HCEC 1CT (cell line): Measurements from ENCODE around the gene IFRD1.
"Not testable (repeated sequence)": the region's sequence is repeated elsewhere in the genome, so short reads cannot be mapped to it uniquely, and the experiment has no call there.

Experiments used
- DNase-seq: peaks from one replicate; pipeline ENCODE4 v3.0.0-alpha.2; 2017

IFRD1 gene

DNA sequence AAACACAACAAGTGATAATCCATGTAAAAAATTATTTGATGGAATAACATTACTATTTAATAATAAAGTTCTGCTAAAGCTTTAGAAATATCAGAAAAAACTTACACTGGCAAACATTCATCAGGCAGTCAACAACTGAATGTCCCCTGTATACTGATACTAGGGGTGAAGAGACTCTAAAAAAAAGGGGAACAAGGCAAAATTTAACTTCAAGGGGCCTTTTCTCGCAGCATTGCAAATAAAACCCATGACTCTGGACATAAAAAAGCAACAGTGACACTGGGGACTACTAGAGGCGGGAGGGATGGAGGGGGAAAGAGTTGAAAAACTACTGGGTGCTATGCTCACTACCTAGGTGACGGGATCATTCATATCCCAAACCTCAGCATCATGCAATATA is 5.8 kb upstream of the IFRD1 start:
- no peak for DNase-seq

DNA sequence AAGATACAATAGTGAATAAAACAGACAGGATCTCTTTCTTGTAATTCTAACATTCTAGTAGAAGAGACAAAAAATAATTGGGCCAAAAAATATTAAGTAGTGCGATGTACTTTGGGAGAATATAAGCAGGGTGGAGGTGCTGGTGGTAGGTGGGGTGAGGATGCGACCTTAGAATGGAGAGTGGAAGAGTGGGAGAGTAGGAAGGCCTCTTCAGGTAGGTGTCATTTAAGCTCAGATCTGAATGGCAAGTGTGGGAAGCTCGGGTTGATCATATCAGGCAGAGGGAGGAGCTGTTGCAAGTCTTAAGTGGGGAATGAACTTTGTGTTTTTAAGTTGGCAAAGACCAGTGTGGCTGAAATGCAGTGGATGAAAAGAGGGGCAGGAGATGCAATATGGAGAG is 3.8 kb upstream of the IFRD1 start:
- no peak for DNase-seq

DNA sequence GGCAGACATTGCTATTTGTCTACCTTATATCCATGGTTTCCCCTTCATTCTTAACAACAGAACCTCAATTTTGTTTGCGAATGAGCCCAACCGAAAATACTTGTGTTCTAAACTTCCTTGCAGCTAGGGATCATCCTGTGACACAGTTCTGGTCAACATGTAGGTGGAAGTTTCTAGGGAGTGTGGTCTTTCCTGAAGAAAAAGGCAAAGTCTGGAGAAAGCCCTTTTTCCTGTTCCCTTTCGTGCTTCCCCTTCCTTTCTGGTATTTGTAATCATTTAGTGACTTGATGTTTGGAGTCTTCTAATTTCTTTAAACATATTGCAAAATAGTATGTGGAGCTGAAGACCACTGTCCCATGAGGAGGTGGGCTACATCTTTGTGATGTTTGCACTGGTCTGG is 2.9 kb upstream of the IFRD1 start:
- DNase-seq: no peak

DNA sequence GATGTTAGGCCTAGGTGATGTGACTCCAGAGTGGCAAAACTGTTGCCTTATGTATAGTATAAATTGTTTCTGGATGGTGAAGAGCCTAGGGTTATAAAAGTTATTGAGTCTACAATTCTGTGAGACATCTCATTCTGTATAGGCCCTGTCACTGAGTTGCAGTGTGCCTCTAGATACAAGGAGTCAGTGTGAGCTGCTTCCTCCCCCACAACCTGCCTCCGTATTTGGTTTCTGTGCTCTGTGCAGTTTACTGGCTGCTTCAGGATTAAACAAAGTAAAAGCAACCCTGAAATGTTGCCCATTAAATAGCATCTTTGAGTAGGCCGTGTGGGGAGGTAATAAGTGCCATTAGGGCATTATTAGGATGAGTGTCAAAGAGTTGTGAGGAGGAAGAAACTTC is 1.9 kb upstream of the IFRD1 start:
- no peak for DNase-seq

DNA sequence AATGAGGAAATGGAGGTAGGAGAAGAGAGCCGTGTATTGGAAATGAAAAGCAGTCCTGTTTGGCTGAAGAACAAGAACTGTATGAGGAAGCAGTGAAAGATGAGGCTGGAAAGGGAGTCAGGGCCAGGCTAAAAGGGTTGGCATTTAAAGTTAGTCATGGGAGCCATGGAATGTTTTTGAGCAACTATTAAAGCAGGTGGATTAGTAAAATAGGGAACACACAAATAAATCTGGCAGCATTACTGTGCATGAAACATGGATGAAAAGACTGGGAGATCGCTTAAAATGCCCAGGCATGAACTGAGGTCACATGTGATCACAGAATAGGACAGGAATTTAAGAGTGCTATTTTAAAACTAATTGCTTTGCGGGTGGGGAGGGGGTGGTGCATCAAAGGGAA is 1.4 kb upstream of the IFRD1 start:
- no peak for DNase-seq

- peak; percentile 40 for DNase-seq
These were observed 907 bp upstream of the IFRD1 start for GRCh38 chr7:112449353-112449752.

DNA sequence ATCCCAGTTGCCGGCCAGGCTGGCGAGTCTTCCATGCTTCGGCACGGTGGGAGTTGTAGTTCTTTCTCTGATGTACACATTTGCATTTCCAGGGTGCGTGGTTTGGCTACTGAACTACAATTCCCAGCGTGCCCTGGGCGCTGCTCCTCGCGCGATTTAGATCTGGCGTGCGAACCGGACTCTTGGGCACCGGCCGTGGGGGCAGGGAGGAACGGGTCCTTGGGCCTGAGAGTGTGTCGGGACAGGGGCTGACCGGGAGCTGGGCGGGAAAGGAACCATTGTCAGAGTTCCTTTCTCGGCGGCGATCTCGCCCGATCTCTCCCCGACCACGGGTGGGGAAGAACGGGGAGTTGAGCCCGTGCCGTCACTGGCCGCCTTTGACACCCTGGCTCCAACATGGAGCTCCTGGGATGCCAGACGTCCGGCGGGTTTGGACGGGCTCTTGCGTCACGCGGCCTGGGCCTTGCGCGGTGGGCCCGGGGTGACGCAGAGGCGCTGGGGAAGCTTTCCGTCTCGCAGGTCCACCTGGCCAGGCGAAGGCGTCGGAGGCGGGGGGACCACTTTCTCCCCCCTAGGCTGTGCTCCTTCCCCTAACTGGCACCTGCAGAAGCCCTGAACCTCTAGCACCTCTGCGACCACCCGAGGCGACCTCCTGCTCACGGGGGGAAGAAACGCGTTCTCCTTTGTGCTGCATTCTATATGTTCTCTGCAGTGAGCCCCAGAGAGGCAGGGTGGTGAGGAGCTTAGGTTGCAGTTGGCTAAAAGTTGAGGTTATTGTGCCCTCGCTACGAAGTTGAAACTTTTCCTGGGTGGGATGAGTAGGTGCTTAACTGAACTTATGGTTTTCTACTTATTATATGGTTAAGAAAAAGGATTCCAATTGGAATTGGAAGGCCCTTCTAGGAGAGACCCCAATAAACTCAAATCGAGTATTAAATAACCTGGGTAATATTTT is 824 bp downstream of the IFRD1 start:
- DNase-seq: peak; percentile 98

DNA sequence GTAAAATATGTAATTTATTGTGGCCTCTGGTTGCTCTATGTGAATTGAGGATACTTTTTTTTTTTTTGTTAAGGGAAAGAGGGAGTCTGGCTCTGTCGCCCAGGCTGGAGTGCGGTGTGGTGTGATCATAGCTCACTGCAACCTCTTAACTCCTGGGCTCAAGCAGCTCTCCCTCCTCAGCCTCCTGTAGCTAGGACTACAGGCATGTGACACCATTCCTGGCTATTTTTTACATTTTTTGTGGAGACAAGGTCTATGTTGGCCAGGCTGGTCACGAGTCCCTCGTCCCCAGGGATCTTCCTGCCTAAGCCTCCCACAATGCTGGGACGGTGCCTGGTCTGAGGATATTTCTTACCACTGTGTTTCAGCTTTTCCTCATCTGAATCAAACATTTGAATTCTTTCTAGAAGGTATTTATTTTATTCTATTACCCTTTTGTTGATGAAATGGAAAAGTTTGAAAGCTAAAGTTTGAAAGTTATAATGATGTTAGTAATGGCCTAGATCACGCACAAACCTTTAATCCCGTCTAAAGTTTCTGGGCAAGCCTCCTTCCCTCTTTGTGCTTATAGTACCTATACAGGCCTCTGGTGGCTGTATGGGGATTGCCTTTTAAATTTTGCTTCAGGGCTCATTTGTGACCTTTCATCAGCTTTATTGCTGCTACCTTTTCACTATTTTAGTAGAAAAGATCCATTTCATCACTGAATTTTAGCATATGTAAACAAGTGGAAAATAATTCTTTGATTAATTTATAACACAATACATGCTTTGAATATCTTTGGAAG is 2.0 kb downstream of the IFRD1 start:
- peak; percentile 41 for DNase-seq

DNA sequence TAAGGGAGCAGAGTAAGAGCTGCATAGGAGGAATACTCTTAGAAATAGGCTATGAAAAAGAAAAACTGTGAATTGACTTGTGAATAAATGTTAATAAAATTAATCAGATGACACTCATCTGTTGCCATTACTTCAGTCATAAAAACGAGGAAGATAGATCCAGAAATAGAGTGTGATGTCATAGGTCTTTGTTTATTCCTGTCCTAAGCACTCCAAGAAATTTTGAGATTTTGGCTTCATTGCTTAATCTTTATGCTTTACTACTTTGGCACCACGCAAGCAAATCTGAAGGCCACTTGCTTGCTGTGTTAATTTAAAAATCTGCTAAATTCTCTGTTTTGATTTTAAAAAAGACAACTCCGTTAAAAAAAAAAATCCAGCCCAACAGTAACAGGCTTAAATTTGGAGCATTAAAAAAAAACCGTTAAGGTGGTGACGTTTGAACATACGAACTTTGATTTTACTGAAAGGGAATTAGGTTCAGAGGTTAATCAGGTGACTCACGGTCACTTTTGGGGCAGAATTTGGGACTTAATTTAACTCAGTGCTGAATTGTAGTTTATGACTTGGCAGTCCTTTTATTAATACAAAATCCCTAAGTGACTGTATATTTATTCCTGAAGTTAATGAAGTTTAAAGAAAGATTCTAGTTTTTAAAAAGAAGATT is 3.4 kb downstream of the IFRD1 start:
- DNase-seq: peak; percentile 85

- not testable (repeated sequence) for DNase-seq
These were observed 3.9 kb downstream of the IFRD1 start for GRCh38 chr7:112454191-112454590.

- no peak for DNase-seq
These were observed 9.4 kb downstream of the IFRD1 start for GRCh38 chr7:112459645-112460044.

GRCh38 chr7:112462236-112462635 is 12.0 kb downstream of the IFRD1 start:
- DNase-seq: peak; percentile 68

DNA sequence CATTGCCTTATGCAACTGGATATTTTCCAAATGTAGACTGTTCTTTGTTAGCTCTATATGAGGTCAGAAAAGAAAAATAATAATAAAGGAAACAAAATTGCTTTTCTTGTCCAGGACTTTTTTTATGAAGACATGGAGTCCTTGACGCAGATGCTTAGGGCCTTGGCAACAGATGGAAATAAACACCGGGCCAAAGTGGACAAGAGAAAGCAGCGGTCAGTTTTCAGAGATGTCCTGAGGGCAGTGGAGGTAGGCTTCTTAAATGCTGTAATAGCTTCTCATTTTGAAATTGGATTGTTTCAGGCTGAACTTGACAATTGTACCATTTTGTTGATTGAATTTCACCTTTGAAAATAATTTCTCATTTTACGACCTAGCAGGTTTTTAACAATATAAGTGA is 17.6 kb downstream of the IFRD1 start:
- DNase-seq: no peak

GRCh38 chr7:112470194-112470593 is 19.9 kb downstream of the IFRD1 start:
- no peak for DNase-seq

GRCh38 chr7:112476390-112477052 is 26.3 kb downstream of the IFRD1 start:
- DNase-seq: no peak

- no peak for DNase-seq
These were observed 31.0 kb downstream of the IFRD1 start for GRCh38 chr7:112481121-112481736.

DNA sequence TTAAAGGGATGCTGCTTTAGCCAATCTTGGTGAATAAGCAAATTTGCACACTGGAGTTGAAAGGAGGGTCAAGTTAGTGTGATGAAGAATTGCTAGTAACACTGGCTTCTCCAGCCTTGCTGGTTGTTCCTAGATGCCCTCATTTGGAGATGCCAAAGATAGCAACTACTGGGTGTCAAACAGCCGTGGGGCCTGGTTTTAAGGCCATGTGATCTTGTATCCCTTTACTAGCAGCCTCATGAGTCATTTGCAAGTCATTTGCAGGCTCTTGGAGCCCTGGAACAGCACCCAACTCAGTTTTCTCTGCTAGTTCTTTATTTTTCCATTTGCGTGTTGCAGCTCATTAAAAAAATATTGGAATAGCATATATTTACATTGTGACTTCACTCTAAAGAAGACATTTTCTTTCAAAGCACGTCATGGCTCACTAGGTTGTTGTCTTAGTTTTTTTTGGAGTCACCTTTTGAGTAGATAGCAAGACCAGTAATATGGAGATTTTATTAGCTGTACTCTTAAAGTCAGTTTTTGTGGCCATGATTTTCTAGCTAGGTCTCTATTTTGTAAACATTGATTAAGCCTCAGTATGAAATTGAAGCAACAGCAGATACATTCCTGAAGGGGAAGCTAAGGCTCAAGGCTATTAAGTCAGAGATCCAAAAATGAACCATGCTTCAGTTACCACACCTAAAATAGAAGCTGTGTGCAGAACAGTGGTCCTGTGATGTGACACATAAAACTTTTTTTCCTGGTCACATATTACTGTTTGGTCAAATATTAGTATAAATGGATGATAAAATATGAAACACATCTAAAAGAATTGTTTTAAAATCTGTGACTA is 31.8 kb downstream of the IFRD1 start:
- peak; percentile 96 for DNase-seq

DNA sequence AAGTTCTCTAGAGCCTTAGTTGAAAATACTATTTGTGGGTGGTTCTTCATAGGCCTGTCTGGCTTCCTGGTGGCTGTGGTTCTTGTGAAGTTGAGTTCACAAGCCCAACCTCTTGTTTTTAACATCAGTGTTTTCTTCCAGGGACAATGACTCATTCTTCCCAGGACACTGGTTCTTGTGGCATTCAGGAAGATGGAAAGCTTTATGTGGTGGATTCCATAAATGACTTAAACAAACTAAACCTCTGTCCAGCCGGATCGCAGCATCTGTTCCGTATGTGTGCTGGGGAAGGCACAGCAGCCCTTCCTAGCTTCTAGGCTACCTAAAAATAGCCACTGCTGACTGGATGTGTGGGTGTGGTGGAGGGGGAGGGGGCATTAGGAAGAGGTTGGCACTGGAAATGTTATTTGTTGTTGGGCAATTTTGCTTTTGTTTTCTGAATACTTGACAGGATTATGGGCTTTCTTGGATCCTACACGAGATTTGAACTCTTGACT is 34.5 kb downstream of the IFRD1 start:
- DNase-seq: peak; percentile 94

- DNase-seq: peak; percentile 23
These were observed 35.5 kb downstream of the IFRD1 start for GRCh38 chr7:112485766-112486165.

- no peak for DNase-seq
These were observed 37.4 kb downstream of the IFRD1 start for GRCh38 chr7:112487457-112488263.

GRCh38 chr7:112488264-112488552 is 37.9 kb downstream of the IFRD1 start:
- DNase-seq: no peak
